C4-2B (cell line): ENCODE measurements around the gene DLGAP1.
"Not testable (repeated sequence)": the region's sequence is repeated elsewhere in the genome, so short reads cannot be mapped to it uniquely, and the experiment has no call there.

Source experiments
- H3K27ac ChIP-seq: fragments of 450-650 bp; 2 replicates; pipeline ENCODE4 v1.5.1; 2017
- ZFX ChIP-seq: fragments of 450-650 bp; IDR thresholded peaks from 2 replicates; pipeline ENCODE4 v1.6.1; 2017
- TF ChIP-seq, protein P1 (sequence below): fragments of 450-650 bp; conservative IDR thresholded peaks from 2 replicates; pipeline ENCODE4 v1.5.1; 2017; ENCODE audit warnings: mild to moderate bottlenecking

DLGAP1 gene

DNA sequence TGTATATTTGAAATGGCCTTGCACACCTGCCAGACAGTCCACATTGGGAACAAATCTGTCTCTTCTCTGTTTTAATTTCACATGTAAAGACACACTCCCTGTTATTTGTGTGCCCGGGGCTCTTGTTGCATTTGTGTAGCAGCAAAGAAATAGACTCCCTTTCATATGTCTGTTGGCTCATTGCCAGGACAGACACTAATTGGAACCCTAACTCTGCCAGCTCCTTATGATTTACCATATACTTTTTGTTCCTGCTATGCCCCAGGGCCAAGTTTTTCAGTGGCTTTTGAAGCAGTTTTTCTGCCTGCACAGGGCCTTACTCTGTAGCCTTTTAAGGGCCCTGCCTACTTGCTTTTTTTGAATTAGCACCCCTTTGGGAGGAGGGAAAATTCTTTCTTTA is 396.9 kb downstream of the DLGAP1 start:
- H3K27ac ChIP-seq = no peak overlapping the region
- TF ChIP-seq, protein P1, sequence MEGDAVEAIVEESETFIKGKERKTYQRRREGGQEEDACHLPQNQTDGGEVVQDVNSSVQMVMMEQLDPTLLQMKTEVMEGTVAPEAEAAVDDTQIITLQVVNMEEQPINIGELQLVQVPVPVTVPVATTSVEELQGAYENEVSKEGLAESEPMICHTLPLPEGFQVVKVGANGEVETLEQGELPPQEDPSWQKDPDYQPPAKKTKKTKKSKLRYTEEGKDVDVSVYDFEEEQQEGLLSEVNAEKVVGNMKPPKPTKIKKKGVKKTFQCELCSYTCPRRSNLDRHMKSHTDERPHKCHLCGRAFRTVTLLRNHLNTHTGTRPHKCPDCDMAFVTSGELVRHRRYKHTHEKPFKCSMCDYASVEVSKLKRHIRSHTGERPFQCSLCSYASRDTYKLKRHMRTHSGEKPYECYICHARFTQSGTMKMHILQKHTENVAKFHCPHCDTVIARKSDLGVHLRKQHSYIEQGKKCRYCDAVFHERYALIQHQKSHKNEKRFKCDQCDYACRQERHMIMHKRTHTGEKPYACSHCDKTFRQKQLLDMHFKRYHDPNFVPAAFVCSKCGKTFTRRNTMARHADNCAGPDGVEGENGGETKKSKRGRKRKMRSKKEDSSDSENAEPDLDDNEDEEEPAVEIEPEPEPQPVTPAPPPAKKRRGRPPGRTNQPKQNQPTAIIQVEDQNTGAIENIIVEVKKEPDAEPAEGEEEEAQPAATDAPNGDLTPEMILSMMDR = no peak
- TF ChIP-seq ZFX = no peak

DNA sequence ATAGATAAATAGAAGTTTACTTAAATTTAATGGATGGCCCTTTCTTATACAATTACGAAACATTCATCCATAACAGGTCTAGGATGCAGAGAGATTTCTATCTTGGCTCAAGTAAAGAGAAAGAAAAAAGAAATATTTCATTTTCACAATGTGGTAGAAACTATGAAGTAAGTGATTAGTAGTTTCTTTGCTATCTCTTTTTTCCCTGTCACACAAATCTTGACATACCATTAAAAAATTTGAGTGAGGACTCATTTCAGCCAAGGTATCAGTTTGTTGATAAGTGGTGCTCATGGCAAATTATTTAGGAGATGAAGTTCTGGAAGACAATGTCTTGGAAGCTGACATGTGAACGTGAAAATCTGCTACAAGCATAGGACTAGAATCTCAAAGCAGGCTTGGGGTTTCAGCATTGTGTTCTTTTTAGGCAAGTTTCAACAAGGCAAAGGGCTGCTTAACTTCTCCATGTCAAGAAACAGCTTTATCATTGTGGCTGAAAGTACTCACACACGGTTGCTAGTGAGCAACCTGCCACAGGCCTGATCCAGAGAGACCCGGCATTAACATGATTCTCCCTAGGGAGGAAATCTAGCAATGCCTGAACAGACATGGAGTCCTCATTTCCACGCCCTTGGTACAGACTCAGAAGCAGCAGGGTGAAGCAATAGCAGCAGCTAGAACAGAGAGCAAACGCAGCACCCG is 414.6 kb downstream of the DLGAP1 start:
- H3K27ac ChIP-seq = no peak overlapping the region
- TF ChIP-seq, protein P1 = no peak
- TF ChIP-seq ZFX = no peak

DNA sequence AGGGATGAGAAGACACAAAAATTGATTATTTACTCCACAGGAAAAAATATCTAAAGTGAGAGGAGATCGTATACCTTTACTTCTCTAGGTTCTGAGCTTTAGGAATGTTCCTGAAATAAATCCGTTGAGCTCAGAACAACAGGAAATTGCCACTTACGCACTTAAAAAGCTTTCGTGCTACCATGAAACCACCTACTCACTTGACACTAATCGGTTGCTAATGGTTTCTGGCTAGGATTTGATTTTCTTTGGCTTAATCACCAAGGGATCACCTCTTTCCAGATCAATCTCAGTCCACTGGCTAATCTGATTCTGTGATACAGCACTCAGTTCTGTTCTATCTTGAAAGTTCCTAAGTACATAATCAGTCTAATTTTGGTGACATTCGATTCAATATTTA is 419.6 kb downstream of the DLGAP1 start:
- no peak overlapping the region for H3K27ac ChIP-seq
- no peak for TF ChIP-seq ZFX
- TF ChIP-seq, protein P1 = no peak

DNA sequence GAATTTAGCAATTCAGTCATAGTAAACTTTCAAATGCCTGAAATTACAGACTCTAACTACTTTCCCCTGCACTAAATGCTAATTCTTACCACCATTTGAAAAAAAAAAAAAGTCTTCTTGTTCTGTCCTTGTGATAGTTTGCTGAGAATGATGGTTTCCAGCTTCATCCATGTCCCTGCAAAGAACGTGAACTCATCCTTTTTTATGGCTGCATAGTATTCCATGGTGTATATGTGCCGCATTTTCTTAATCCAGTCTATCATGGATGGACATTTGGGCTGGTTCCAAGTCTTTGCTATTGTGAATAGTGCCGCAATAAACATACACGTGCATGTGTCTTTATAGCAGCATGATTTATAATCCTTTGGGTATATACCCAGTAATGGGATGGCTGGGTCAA is 420.3 kb downstream of the DLGAP1 start:
- not testable (repeated sequence) for H3K27ac ChIP-seq

DNA sequence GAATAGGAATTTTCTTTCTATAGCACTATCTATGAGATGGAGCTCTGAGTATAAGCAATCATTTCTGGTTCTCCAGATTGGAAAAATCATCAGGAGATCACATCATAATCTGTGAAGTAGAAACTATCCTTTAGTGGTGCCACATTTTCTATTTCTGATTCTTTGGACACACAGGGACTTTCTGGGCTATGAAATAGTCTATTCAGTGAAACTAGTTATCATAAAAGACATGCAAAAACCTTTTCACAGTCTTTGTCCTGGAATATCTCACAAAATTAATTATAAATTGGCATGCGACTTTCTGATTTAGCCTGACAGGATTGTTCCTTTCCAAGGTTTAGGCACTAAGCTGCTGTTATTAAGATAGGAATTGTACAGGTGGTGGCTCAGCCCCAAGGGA is 428.6 kb downstream of the DLGAP1 start:
- TF ChIP-seq, protein P1 = no peak
- TF ChIP-seq ZFX = no peak
- H3K27ac ChIP-seq = no peak overlapping the region

DNA sequence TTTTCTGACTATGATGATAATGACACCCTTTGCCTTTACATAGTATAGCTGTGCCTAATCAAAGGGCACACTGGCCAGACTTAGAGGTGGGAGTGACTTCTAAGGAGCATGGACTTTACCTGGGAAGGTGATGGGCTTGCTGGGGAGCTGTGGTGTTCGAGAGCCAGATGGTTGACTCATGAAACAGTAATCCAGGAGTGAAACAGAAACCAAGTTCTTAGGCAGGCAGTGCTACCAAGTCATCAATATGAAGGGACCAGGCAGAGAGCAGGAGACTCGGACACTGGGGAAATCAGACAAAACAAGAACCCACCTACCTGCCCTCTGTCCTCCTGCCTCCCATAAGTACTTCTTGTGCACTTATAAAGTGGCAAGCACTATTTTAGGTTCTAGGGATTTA is 430.4 kb downstream of the DLGAP1 start:
- H3K27ac ChIP-seq = no peak overlapping the region
- TF ChIP-seq, protein P1 = no peak
- no peak for TF ChIP-seq ZFX

DNA sequence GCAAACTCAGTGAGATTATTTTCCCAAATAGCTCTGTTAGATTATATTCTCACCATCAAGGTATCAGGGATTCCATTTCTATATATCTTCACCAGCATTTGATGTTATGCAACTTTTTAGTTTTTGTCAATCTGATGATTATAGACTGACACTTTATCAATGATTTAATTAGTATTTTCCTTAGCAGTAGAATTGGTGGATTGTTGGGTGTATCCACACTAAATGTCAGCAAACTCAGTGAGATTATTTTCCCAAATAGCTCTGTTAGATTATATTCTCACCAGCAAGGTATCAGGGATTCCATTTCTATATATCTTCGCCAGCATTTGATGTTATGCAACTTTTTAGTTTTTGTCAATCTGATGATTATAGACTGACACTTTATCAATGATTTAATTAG is 432.4 kb downstream of the DLGAP1 start:
- not testable (repeated sequence) for H3K27ac ChIP-seq

DNA sequence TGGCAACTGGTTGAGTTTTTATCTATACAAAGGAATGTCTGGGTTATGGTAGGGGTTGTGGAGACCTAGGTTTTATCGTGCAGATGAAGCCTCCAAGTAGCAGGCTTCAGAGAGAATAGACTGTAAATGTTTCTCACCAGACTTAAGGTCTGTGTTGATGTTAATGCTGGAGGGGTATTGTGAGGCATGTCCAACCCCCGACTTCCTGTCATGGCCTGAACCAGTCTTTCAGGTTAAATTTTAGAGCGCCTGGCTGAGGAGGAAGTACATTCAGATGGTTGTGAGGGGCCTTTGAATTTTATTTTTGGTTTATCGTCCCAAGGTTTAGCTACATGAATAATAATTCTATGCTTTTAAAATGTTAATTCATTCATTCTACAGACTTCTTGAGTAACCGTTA is 435.1 kb downstream of the DLGAP1 start:
- no peak for TF ChIP-seq ZFX
- TF ChIP-seq, protein P1 = no peak
- H3K27ac ChIP-seq = no peak overlapping the region
